Measurements from ENCODE around the gene NTNG2.

Gene NTNG2

DNA sequence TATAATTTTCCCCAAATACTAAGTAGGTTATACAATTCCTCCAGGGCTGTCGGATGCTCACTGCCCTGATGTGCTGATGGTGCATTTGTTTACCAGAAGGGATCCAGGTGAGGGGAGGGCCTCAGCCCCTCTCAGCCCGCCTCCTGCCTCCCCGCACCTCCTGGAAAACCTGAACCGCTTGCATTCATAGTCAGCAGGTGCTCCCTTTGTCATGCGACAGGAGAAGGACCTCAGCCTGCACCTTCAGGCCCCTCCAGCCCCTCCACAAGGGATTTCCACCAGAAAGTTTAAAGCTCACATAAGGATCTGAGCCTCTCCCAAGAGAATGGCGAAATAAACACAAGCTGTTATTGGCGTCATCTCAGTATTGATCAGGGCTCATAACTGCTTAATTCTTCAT, 36.5 kb upstream of the NTNG2 start:
- no peak for ATAC-seq
- TF ChIP-seq ZFP30 (CRISPR knock-in tag; IDR thresholded peaks at IDR 0.05) (no peak), PPARA (CRISPR knock-in tag; IDR thresholded peaks at IDR 0.05; ENCODE audit: borderline replicate concordance) (no peak), TOX (CRISPR knock-in tag; IDR thresholded peaks at IDR 0.05; ENCODE audit: borderline replicate concordance) (no peak), ZNF70 (CRISPR knock-in tag; IDR thresholded peaks at IDR 0.05) (no peak), CSDC2 (CRISPR knock-in tag; IDR thresholded peaks at IDR 0.05) (no peak), BACH2 (CRISPR knock-in tag; IDR thresholded peaks at IDR 0.05; ENCODE audit: borderline replicate concordance) (no peak), ZFP3 (CRISPR knock-in tag; IDR thresholded peaks at IDR 0.05) (no peak), SNAI2 (CRISPR knock-in tag; IDR thresholded peaks at IDR 0.05) (no peak), ZNF565 (CRISPR knock-in tag; conservative IDR thresholded peaks at IDR 0.05; ENCODE audit: low read depth) (no peak), ARNTL (CRISPR knock-in tag; IDR thresholded peaks at IDR 0.05; ENCODE audit: borderline replicate concordance, low read depth) (no peak), OSR1 (CRISPR knock-in tag; IDR thresholded peaks at IDR 0.05) (no peak), RARB (CRISPR knock-in tag; IDR thresholded peaks at IDR 0.05) (no peak), ZNF8 (CRISPR knock-in tag; IDR thresholded peaks at IDR 0.05) (no peak), ZC3H10 (CRISPR knock-in tag; IDR thresholded peaks at IDR 0.05) (no peak)
- TF ChIP-seq, protein P1, sequence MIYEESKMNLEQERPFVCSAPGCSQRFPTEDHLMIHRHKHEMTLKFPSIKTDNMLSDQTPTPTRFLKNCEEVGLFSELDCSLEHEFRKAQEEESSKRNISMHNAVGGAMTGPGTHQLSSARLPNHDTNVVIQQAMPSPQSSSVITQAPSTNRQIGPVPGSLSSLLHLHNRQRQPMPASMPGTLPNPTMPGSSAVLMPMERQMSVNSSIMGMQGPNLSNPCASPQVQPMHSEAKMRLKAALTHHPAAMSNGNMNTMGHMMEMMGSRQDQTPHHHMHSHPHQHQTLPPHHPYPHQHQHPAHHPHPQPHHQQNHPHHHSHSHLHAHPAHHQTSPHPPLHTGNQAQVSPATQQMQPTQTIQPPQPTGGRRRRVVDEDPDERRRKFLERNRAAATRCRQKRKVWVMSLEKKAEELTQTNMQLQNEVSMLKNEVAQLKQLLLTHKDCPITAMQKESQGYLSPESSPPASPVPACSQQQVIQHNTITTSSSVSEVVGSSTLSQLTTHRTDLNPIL (CRISPR knock-in tag; IDR thresholded peaks at IDR 0.05; ENCODE audit: low read depth) = no peak
- TF ChIP-seq, protein P2, sequence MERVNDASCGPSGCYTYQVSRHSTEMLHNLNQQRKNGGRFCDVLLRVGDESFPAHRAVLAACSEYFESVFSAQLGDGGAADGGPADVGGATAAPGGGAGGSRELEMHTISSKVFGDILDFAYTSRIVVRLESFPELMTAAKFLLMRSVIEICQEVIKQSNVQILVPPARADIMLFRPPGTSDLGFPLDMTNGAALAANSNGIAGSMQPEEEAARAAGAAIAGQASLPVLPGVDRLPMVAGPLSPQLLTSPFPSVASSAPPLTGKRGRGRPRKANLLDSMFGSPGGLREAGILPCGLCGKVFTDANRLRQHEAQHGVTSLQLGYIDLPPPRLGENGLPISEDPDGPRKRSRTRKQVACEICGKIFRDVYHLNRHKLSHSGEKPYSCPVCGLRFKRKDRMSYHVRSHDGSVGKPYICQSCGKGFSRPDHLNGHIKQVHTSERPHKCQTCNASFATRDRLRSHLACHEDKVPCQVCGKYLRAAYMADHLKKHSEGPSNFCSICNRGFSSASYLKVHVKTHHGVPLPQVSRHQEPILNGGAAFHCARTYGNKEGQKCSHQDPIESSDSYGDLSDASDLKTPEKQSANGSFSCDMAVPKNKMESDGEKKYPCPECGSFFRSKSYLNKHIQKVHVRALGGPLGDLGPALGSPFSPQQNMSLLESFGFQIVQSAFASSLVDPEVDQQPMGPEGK (CRISPR knock-in tag; IDR thresholded peaks at IDR 0.05; ENCODE audit: borderline replicate concordance) = no peak
- TF ChIP-seq, protein P3, sequence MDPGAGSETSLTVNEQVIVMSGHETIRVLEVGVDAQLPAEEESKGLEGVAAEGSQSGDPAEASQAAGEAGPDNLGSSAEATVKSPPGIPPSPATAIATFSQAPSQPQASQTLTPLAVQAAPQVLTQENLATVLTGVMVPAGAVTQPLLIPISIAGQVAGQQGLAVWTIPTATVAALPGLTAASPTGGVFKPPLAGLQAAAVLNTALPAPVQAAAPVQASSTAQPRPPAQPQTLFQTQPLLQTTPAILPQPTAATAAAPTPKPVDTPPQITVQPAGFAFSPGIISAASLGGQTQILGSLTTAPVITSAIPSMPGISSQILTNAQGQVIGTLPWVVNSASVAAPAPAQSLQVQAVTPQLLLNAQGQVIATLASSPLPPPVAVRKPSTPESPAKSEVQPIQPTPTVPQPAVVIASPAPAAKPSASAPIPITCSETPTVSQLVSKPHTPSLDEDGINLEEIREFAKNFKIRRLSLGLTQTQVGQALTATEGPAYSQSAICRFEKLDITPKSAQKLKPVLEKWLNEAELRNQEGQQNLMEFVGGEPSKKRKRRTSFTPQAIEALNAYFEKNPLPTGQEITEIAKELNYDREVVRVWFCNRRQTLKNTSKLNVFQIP (CRISPR knock-in tag; IDR thresholded peaks at IDR 0.05; ENCODE audit: borderline replicate concordance, low read depth) = no peak
- TF ChIP-seq, protein P4, sequence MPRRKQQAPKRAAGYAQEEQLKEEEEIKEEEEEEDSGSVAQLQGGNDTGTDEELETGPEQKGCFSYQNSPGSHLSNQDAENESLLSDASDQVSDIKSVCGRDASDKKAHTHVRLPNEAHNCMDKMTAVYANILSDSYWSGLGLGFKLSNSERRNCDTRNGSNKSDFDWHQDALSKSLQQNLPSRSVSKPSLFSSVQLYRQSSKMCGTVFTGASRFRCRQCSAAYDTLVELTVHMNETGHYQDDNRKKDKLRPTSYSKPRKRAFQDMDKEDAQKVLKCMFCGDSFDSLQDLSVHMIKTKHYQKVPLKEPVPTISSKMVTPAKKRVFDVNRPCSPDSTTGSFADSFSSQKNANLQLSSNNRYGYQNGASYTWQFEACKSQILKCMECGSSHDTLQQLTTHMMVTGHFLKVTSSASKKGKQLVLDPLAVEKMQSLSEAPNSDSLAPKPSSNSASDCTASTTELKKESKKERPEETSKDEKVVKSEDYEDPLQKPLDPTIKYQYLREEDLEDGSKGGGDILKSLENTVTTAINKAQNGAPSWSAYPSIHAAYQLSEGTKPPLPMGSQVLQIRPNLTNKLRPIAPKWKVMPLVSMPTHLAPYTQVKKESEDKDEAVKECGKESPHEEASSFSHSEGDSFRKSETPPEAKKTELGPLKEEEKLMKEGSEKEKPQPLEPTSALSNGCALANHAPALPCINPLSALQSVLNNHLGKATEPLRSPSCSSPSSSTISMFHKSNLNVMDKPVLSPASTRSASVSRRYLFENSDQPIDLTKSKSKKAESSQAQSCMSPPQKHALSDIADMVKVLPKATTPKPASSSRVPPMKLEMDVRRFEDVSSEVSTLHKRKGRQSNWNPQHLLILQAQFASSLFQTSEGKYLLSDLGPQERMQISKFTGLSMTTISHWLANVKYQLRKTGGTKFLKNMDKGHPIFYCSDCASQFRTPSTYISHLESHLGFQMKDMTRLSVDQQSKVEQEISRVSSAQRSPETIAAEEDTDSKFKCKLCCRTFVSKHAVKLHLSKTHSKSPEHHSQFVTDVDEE (CRISPR knock-in tag; IDR thresholded peaks at IDR 0.05) = no peak

DNA sequence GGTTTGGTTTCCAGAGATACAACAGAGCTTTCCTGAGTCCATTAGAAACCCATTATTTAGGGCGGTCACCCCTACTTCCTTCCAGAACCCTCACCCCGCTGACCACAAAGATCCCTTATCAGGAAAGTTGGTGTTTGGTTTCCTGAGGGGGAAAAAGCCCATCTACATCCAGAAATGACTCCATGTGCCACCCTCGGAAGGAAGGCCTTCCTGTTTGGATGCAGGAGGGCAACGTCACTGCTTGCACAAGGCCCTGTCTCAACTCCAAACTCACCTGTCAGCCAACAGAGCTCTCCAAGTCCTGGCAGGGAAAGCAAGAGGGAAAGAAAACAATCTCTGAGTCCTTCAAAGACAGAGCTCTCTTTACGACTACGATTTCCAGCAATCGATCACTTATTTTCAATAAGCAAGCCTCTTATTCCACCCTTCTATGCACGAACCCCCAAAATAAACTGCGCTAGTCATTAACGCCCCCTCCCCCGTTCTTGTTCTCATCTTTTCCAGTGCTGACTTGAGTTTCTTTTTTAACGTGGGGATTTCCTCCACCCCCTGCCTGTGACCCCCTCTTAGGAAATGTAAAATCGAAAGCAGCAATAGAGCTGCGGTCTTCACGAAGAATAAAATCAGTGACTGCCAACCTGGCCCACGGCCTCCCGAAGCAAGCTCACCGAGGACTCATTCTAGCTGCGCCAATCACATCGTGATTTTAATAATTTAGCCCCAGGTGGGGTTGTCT, 35.7 kb upstream of the NTNG2 start:
- TF ChIP-seq ZFP3 (CRISPR knock-in tag; IDR thresholded peaks at IDR 0.05) = no peak
- TF ChIP-seq, protein P1 (CRISPR knock-in tag; IDR thresholded peaks at IDR 0.05; ENCODE audit: low read depth) = no peak
- TF ChIP-seq, protein P5, sequence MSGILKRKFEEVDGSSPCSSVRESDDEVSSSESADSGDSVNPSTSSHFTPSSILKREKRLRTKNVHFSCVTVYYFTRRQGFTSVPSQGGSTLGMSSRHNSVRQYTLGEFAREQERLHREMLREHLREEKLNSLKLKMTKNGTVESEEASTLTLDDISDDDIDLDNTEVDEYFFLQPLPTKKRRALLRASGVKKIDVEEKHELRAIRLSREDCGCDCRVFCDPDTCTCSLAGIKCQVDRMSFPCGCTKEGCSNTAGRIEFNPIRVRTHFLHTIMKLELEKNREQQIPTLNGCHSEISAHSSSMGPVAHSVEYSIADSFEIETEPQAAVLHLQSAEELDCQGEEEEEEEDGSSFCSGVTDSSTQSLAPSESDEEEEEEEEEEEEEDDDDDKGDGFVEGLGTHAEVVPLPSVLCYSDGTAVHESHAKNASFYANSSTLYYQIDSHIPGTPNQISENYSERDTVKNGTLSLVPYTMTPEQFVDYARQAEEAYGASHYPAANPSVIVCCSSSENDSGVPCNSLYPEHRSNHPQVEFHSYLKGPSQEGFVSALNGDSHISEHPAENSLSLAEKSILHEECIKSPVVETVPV (CRISPR knock-in tag; IDR thresholded peaks at IDR 0.05) = no peak
- TF ChIP-seq ZNF565 (CRISPR knock-in tag; conservative IDR thresholded peaks at IDR 0.05; ENCODE audit: low read depth) = no peak
- TF ChIP-seq GLIS3 (CRISPR knock-in tag; IDR thresholded peaks at IDR 0.05) = no peak
- no peak for TF ChIP-seq RARB (CRISPR knock-in tag; IDR thresholded peaks at IDR 0.05)
- TF ChIP-seq, protein P2 (CRISPR knock-in tag; IDR thresholded peaks at IDR 0.05; ENCODE audit: borderline replicate concordance) = no peak
- no peak for TF ChIP-seq ZNF8 (CRISPR knock-in tag; IDR thresholded peaks at IDR 0.05)
- TF ChIP-seq SNAI2 (CRISPR knock-in tag; IDR thresholded peaks at IDR 0.05) = no peak
- no peak for TF ChIP-seq OSR1 (CRISPR knock-in tag; IDR thresholded peaks at IDR 0.05)
- no peak for TF ChIP-seq ARNTL (CRISPR knock-in tag; IDR thresholded peaks at IDR 0.05; ENCODE audit: borderline replicate concordance, low read depth)
- no peak for TF ChIP-seq ZFP30 (CRISPR knock-in tag; IDR thresholded peaks at IDR 0.05)
- no peak for TF ChIP-seq PPARA (CRISPR knock-in tag; IDR thresholded peaks at IDR 0.05; ENCODE audit: borderline replicate concordance)
- TF ChIP-seq, protein P3 (CRISPR knock-in tag; IDR thresholded peaks at IDR 0.05; ENCODE audit: borderline replicate concordance, low read depth) = no peak
- no peak for TF ChIP-seq ISL1 (CRISPR knock-in tag; IDR thresholded peaks at IDR 0.05)
- TF ChIP-seq BACH2 (CRISPR knock-in tag; IDR thresholded peaks at IDR 0.05; ENCODE audit: borderline replicate concordance) = no peak
- TF ChIP-seq ESRRG (CRISPR knock-in tag; IDR thresholded peaks at IDR 0.05) = no peak
- ATAC-seq = no peak
